Smooth muscle cell (in vitro differentiated cells): ENCODE results near the gene RTN4IP1. TPM values are rescaled to one million over a fixed set of nuclear protein-coding genes. Genes with fewer than 3 reads are reported as not detected.

ENCODE experiments used
- DNase-seq: peaks from one replicate; lab custom pipeline; 2025; ENCODE audit not compliant: unreplicated experiment; lab: John Stamatoyannopoulos, UW
- H2AFZ ChIP-seq: fragments of 200-600 bp; sonication (generic); 2 replicates; pipeline ENCODE4 v1.6.0; 2016; ENCODE audit warnings: antibody characterized with exemption, low read depth, mild to moderate bottlenecking
- H3F3A ChIP-seq: fragments of 200-600 bp; sonication (generic); 2 replicates; pipeline ENCODE4 v1.6.0; 2017; ENCODE audit warnings: antibody characterized with exemption, low read depth
- H3K27ac ChIP-seq: fragments of 200-600 bp; sonication (generic); 2 replicates; pipeline ENCODE4 v1.5.1; 2016; ENCODE audit warnings: low read depth, mild to moderate bottlenecking
- H3K27me3 ChIP-seq: fragments of 200-600 bp; sonication (generic); 2 replicates; pipeline ENCODE4 v1.6.1; 2016; ENCODE audit warnings: low read depth, mild to moderate bottlenecking
- H3K36me3 ChIP-seq: fragments of 200-600 bp; sonication (generic); 2 replicates; pipeline ENCODE4 v1.5.1; 2016; ENCODE audit warnings: low read depth
- H3K4me1 ChIP-seq: fragments of 200-600 bp; sonication (generic); 2 replicates; pipeline ENCODE4 v1.5.1; 2016; ENCODE audit warnings: low read depth
- H3K4me2 ChIP-seq: fragments of 200-600 bp; sonication (generic); 2 replicates; pipeline ENCODE4 v1.6.0; 2016; ENCODE audit warnings: mild to moderate bottlenecking
- H3K4me3 ChIP-seq: fragments of 200-600 bp; sonication (generic); 2 replicates; pipeline ENCODE4 v1.5.1; 2016; ENCODE audit warnings: mild to moderate bottlenecking
- H3K79me2 ChIP-seq: fragments of 200-600 bp; sonication (generic); 2 replicates; pipeline ENCODE4 v1.6.0; 2016; ENCODE audit warnings: low read depth, mild to moderate bottlenecking
- H3K9ac ChIP-seq: fragments of 200-600 bp; sonication (generic); 2 replicates; pipeline ENCODE4 v1.6.0; 2016; ENCODE audit warnings: low read depth
- H3K9me3 ChIP-seq: fragments of 200-600 bp; sonication (generic); replicated peaks from 2 replicates; pipeline ENCODE4 v1.5.1; 2016; ENCODE audit warnings: low read depth
- H4K20me1 ChIP-seq: fragments of 200-600 bp; sonication (generic); 2 replicates; pipeline ENCODE4 v1.6.0; 2016; ENCODE audit warnings: low read depth
- CTCF ChIP-seq: fragments of 200-600 bp; sonication (generic); IDR thresholded peaks from 2 replicates; pipeline ENCODE4 v1.5.1; 2017; ENCODE audit warnings: borderline replicate concordance, mild to moderate bottlenecking, antibody characterized with exemption; ENCODE audit not compliant: insufficient read depth, poor library complexity, severe bottlenecking
- WGBS: methylation state at CpG from one replicate; pipeline ENCODE4 v1.1.7; 2016; ENCODE audit warnings: low lambda C conversion rate; 5-methylcytosine and 5-hydroxymethylcytosine counted together
- polyA plus RNA-seq: library from polyadenylated mRNA; unstranded; fragments of >200 nt; fragmentation: Nextera tagmentation; extraction: Ambion mirVana; gene quantifications from 2 replicates; pipeline ENCODE4 v1.2.1, GENCODE V29; 2016
- total RNA-seq: library from RNA; depleted of rRNA; stranded (reverse); fragments of >200 nt; gene quantifications from 2 replicates; pipeline ENCODE4 v1.2.3, GENCODE V29; 2014

Gene RTN4IP1
- total and polyA plus RNA-seq, 2 experiments from 2014 or later: 5.7 to 8.2 TPM

DNA sequence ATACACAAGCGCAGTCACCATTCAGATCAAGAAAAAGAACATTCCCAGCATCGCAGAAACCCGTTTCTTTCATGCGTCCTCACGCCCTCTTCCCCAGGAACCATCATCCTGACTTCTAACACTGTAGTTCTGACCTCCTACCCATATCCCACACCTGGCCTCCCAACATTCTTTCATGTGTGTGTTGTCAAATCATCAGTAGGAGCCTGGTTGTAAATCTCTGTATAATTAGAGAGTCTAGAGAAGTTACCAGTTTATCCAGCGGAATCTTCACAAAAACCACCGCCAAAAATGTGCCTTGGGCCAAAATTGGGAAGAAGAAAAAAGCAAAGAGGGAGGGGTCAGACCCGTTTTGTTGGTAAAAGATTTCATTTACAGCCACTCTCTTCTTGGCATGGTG lies 91.6 kb downstream of the RTN4IP1 start:
- Histone ChIP-seq H3K9ac (no peak overlapping the region), H3K27me3 (no peaks in the 10 kb centered on the region), H3K4me1 (peaks cover 12% of the 10 kb centered on the region), H3K4me3 (no peak overlapping the region), H3K4me2 (no peak overlapping the region), H4K20me1 (no peaks in the 10 kb centered on the region), H3K36me3 (no peaks in the 10 kb centered on the region), H3K9me3 (no peaks in the 10 kb centered on the region), H3K79me2 (no peaks in the 10 kb centered on the region), H3F3A (no peaks in the 10 kb centered on the region), H2AFZ (no peak overlapping the region), H3K27ac (no peak overlapping the region)
- 62% methylated on average over 8 of the region's 8 CpGs for WGBS
- no peak for DNase-seq
- TF ChIP-seq CTCF: no peak

DNA sequence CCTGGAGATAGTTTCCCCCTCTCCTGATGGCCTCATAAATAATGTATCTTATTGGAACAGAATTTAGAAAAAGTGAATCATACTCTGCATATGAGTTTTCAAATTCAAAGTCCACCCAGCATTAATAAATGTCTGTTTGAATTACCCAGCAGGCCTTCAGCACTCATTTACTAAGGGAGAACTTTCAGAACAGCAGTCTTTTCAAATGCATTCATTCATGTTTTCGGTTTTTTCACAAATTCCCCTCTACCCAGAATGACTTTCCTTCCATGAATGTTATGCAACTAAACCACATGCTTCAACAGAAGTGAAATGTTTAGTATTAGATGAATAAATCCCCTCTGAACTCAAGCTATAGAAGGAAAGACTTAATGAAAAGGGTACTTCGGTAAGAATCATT lies 92.4 kb downstream of the RTN4IP1 start:
- H3K4me2 ChIP-seq: no peak overlapping the region
- TF ChIP-seq CTCF: no peak
- WGBS: 82% methylated on average over 2 of the region's 2 CpGs

GRCh38 chr6:106536357-106536756 lies 92.9 kb downstream of the RTN4IP1 start:
- Histone ChIP-seq H4K20me1 (no peaks in the 10 kb centered on the region), H3K79me2 (no peaks in the 10 kb centered on the region), H3K36me3 (no peaks in the 10 kb centered on the region), H3K4me1 (peaks cover 12% of the 10 kb centered on the region), H3K27me3 (no peaks in the 10 kb centered on the region), H3K4me2 (no peak overlapping the region), H3F3A (no peaks in the 10 kb centered on the region), H2AFZ (no peak overlapping the region), H3K9ac (no peak overlapping the region), H3K27ac (no peak overlapping the region), H3K9me3 (no peaks in the 10 kb centered on the region), H3K4me3 (no peak overlapping the region)
- WGBS: 94% methylated on average over 1 of the region's 1 CpG
- TF ChIP-seq CTCF: no peak
- DNase-seq: no peak

More for the DNA sequence above, 92.4 kb downstream of the RTN4IP1 start:
- no peak overlapping the region for H2AFZ ChIP-seq
- H3K9ac ChIP-seq: no peak overlapping the region
- H3F3A ChIP-seq: no peaks in the 10 kb centered on the region
- H3K9me3 ChIP-seq: no peaks in the 10 kb centered on the region
- H3K27me3 ChIP-seq: no peaks in the 10 kb centered on the region
- no peak overlapping the region for H3K27ac ChIP-seq
- no peaks in the 10 kb centered on the region for H3K79me2 ChIP-seq
- no peak for DNase-seq
- H3K4me3 ChIP-seq: no peak overlapping the region
- no peaks in the 10 kb centered on the region for H3K36me3 ChIP-seq
- peaks cover 12% of the 10 kb centered on the region for H3K4me1 ChIP-seq
- no peaks in the 10 kb centered on the region for H4K20me1 ChIP-seq

DNA sequence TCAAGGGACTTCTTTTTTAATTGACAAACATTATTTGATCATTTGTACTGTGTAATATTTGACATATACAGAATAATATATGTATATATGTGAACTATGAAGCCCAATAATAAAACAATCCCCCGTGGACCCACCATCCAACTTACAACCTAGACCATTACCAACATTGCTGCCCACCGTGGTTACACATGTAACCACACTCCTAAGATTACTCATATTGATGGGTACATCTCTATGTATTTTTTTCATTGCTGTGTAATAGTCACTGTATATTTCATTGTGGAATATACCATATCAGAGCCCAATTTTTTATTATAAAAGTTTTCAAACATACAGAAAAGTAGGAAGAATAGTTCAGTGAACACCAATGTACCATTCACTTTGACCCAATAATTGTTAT lies 94.3 kb downstream of the RTN4IP1 start:
- H3K27ac ChIP-seq: no peak overlapping the region
- H3K4me2 ChIP-seq: no peak overlapping the region
- no peaks in the 10 kb centered on the region for H3K36me3 ChIP-seq
- DNase-seq: no peak
- H3K4me1 ChIP-seq: no peaks in the 10 kb centered on the region
- no peaks in the 10 kb centered on the region for H3K27me3 ChIP-seq
- H3K4me3 ChIP-seq: no peak overlapping the region
- no peaks in the 10 kb centered on the region for H3K79me2 ChIP-seq
- TF ChIP-seq CTCF: no peak
- no peaks in the 10 kb centered on the region for H3F3A ChIP-seq
- no peak overlapping the region for H2AFZ ChIP-seq
- 97% methylated on average over 2 of the region's 2 CpGs for WGBS
- no peaks in the 10 kb centered on the region for H4K20me1 ChIP-seq
- H3K9me3 ChIP-seq: no peaks in the 10 kb centered on the region
- H3K9ac ChIP-seq: no peak overlapping the region
